GM10248 (cell line): ENCODE data around the gene SPRED2.

Experiments
- CTCF ChIA-PET: fragments of 300-600 bp; sonication (Branson Sonifier 250); formaldehyde crosslinking; extraction: SDS; loops from one replicate; lab custom pipeline; 2021; ENCODE audit warnings: antibody characterized with exemption; lab: Yijun Ruan, JAX
- POLR2A ChIA-PET: fragments of 350-650 bp; sonication (Branson Sonifier 250); formaldehyde crosslinking; extraction: SDS; loops from one replicate; lab custom pipeline; 2020; ENCODE audit warnings: antibody characterized with exemption; lab: Yijun Ruan, JAX
- DNase-seq: peaks from one replicate; pipeline ENCODE4 v3.0.0; 2012; ENCODE audit errors: extremely low spot score
- CTCF ChIP-seq: IDR thresholded peaks from 2 replicates; pipeline ENCODE4 v1.5.1; 2012; ENCODE audit warnings: mild to moderate bottlenecking, low read depth; ENCODE audit errors: extremely low read depth, missing control alignments, control extremely low read depth

The SPRED2 gene

GRCh38 chr2:65369574-65369973, 62.8 kb downstream of the SPRED2 start:
- no peak for DNase-seq
- no peak for TF ChIP-seq CTCF
- ChIA-PET POLR2A (no interaction called here), CTCF (interaction anchor here (1.2 to 3.1 kb wide), 6 partner anchors 9 to 48 kb away, joined by 4 to 15 read pairs (median 8); no protein-coding TSS in a partner anchor)

GRCh38 chr2:65368468-65368867, 63.9 kb downstream of the SPRED2 start:
- TF ChIP-seq CTCF = no peak
- DNase-seq = no peak
- CTCF ChIA-PET = interaction anchor here (1.9 kb wide), 1 partner anchor 10 kb away, joined by 8 read pairs; no protein-coding TSS in a partner anchor
- POLR2A ChIA-PET = no interaction called here

GRCh38 chr2:65367524-65367923, 64.9 kb downstream of the SPRED2 start:
- POLR2A ChIA-PET = no interaction called here
- TF ChIP-seq CTCF = no peak
- DNase-seq = no peak
- CTCF ChIA-PET = interaction anchor here (0.8 to 1.5 kb wide), 7 partner anchors 8 to 69 kb away, joined by 3 to 6 read pairs (median 3); no protein-coding TSS in a partner anchor

GRCh38 chr2:65366595-65367125, 65.7 kb downstream of the SPRED2 start:
- CTCF ChIA-PET = interaction anchor here (0.8 to 2.1 kb wide), 8 partner anchors 9 to 70 kb away, joined by 3 to 6 read pairs (median 3); no protein-coding TSS in a partner anchor
- DNase-seq = peak; percentile 62
- no peak for TF ChIP-seq CTCF
- POLR2A ChIA-PET = no interaction called here

- DNase-seq = no peak
- CTCF ChIA-PET = interaction anchor here (1.2 to 2.3 kb wide), 4 partner anchors 8 to 13 kb away, joined by 4 to 8 read pairs (median 6); no protein-coding TSS in a partner anchor
- POLR2A ChIA-PET = no interaction called here
- TF ChIP-seq CTCF = no peak
Observed at GRCh38 chr2:65364986-65365733, 67.2 kb downstream of the SPRED2 start.

- ChIA-PET CTCF (interaction anchor here (1.2 to 2.3 kb wide), 3 partner anchors 9 to 12 kb away, joined by 4 to 8 read pairs (median 7); no protein-coding TSS in a partner anchor), POLR2A (no interaction called here)
- TF ChIP-seq CTCF = no peak
- DNase-seq = no peak
Observed at GRCh38 chr2:65363879-65364666, 68.3 kb downstream of the SPRED2 start.
